Measurements from ENCODE around the gene PCNX4. TPM values are rescaled to one million over a fixed set of nuclear protein-coding genes. Genes with fewer than 3 reads are reported as not detected.
"Not testable (repeated sequence)": the region's sequence is repeated elsewhere in the genome, so short reads cannot be mapped to it uniquely, and the experiment has no call there.

The PCNX4 gene
- total RNA-seq, 2 experiments from 2014 or later: 24.9 to 27.5 TPM

DNA sequence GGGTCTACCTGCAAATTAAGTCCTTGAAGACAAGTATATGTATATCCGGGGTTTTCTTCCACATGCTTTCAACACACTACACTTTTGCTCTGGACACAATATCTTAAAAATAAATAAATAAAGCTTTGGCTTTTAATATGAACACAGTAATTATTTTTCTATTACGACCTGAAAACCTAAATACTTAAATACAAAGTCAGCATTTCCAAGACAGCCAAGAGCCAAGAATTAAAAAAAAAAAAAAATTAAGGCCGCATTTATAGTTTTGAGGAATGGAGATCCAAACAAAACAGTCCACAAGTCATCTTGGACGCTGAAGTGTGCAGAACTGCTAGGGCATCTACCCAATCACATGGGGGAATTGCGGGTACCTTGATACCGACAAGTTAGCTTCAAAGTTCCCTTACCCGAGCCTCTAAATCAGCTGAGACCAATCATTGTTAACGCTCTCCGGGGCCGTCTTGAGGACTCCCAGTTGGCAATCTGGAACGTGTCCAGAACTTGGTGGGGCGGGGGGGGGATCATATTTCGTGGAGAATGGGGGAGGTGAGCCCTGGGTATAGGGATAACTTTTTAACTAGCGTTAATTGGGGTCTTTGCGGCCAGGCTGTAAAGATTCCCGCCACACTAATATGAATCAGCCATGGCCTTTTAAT is 731 bp upstream of the PCNX4 start:
- Mint-ChIP-seq H3K4me3 (peak overlapping the region; percentile 98), H3K27ac (peak overlapping the region; percentile 95), H3K4me1 (ENCODE audit: low read depth) (peaks cover 34% of the 10 kb centered on the region), H3K36me3 (ENCODE audit: low read depth) (peaks cover 8% of the 10 kb centered on the region), H3K27me3 (ENCODE audit: low read depth) (peaks cover 9% of the 10 kb centered on the region), H3K9me3 (no peaks in the 10 kb centered on the region)
- intact Hi-C loops (cut with micrococcal nuclease): loop anchor here (1.0 to 5.0 kb wide), 11 partner anchors 26 to 1671 kb away; partner anchors contain the start of genes DAAM1, JKAMP, L3HYPDH and PPM1A
- CTCF ChIA-PET: interaction anchor here (0.6 to 1.1 kb wide), 3 partner anchors 26 to 75 kb away, joined by 3 to 4 read pairs (median 3); no protein-coding TSS in a partner anchor
- DNase-seq: peak; percentile 33

DNA sequence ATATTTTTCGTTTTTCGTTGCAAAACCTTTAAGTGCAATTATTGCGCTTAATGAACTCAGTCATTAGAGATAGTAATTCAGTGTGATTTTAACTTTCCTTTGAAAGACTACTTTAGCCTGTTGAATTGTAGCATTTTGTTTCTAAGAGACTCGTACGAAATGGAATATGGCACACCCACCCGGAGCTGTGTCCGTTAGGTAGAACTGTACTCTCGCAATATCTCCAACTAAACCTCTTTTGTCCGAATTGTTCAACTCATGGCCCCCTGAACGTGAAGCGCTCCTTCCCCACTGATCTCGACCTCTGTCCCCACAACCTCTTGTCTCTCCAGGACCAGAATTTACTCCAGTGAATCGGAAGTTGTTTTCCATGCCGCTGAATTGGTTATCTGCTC is 800 bp downstream of the PCNX4 start:
- DNase-seq: peak; percentile 12
- peaks cover 34% of the 10 kb centered on the region for H3K4me1 Mint-ChIP-seq (ENCODE audit: low read depth)
- peaks cover 13% of the 10 kb centered on the region for H3K36me3 Mint-ChIP-seq (ENCODE audit: low read depth)
- CTCF ChIA-PET: interaction anchor here (1.4 to 1.6 kb wide), 2 partner anchors 91 to 128 kb away, joined by 3 read pairs; no protein-coding TSS in a partner anchor
- no peaks in the 10 kb centered on the region for H3K9me3 Mint-ChIP-seq
- intact Hi-C loops (cut with micrococcal nuclease): loop anchor here (5.0 kb wide), 2 partner anchors 610 to 1670 kb away; partner anchors contain the start of genes JKAMP, L3HYPDH and SNAPC1
- peaks cover 6% of the 10 kb centered on the region for H3K27me3 Mint-ChIP-seq (ENCODE audit: low read depth)
- H3K27ac Mint-ChIP-seq: peak overlapping the region; percentile 95
- H3K4me3 Mint-ChIP-seq: peak overlapping the region; percentile 98

DNA sequence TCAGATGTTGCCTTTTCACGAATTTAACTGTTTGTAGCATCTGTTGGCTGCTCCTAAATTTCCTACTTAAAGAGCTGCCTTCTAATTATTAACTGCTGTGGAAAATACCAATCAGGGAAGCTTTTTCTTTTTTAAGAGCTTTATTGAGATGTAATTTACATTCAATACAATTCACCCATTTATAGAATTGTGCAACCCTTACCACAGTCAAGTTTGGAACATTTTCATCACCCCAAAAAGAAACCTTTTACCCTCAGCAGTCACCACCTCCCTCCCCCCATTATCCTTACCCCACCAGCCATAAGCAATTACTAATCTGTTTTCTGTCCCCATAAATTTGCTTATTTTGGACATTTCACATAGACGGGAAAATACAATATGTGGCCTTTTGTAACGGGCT is 1.4 kb downstream of the PCNX4 start:
- intact Hi-C loops (cut with micrococcal nuclease): loop anchor here (5.0 kb wide), 2 partner anchors 611 to 1669 kb away; partner anchors contain the start of genes JKAMP, L3HYPDH and SNAPC1
- CTCF ChIA-PET: interaction anchor here (1.4 to 1.6 kb wide), 2 partner anchors 90 to 128 kb away, joined by 3 read pairs; no protein-coding TSS in a partner anchor
- H3K36me3 Mint-ChIP-seq (ENCODE audit: low read depth): peaks cover 18% of the 10 kb centered on the region
- peaks cover 34% of the 10 kb centered on the region for H3K4me1 Mint-ChIP-seq (ENCODE audit: low read depth)
- H3K4me3 Mint-ChIP-seq: peak overlapping the region; percentile 98
- peaks cover 5% of the 10 kb centered on the region for H3K27me3 Mint-ChIP-seq (ENCODE audit: low read depth)
- H3K27ac Mint-ChIP-seq: peak overlapping the region; percentile 95
- no peak for DNase-seq
- H3K9me3 Mint-ChIP-seq: no peaks in the 10 kb centered on the region

DNA sequence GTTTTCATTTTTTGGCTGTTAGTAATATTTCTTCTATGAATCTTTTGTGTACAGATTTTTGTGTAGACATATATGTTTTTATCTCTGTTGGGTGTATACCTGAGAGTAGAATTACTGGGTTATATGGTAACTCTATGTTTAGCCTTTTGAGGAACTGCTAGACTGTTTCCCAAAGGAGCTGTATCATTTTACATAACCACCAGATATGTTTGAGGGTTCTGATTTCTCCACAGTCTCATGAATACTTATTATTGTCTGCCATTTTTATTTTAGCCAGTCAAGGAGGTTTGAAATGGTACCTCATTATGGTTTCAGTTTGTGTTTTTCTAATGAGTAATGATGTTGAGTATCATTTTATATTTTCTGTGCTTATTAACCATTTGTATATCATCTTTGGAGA is 1.9 kb downstream of the PCNX4 start:
- DNase-seq: no peak
- H3K4me3 Mint-ChIP-seq: peak overlapping the region; percentile 98
- intact Hi-C loops (cut with micrococcal nuclease): loop anchor here (5.0 kb wide), 2 partner anchors 611 to 1669 kb away; partner anchors contain the start of genes JKAMP, L3HYPDH and SNAPC1
- peaks cover 21% of the 10 kb centered on the region for H3K36me3 Mint-ChIP-seq (ENCODE audit: low read depth)
- no peaks in the 10 kb centered on the region for H3K9me3 Mint-ChIP-seq
- peaks cover 5% of the 10 kb centered on the region for H3K27me3 Mint-ChIP-seq (ENCODE audit: low read depth)
- H3K27ac Mint-ChIP-seq: peak overlapping the region; percentile 65
- H3K4me1 Mint-ChIP-seq (ENCODE audit: low read depth): peaks cover 37% of the 10 kb centered on the region
- CTCF ChIA-PET: interaction anchor here (1.4 to 1.6 kb wide), 2 partner anchors 90 to 129 kb away, joined by 3 read pairs; no protein-coding TSS in a partner anchor

DNA sequence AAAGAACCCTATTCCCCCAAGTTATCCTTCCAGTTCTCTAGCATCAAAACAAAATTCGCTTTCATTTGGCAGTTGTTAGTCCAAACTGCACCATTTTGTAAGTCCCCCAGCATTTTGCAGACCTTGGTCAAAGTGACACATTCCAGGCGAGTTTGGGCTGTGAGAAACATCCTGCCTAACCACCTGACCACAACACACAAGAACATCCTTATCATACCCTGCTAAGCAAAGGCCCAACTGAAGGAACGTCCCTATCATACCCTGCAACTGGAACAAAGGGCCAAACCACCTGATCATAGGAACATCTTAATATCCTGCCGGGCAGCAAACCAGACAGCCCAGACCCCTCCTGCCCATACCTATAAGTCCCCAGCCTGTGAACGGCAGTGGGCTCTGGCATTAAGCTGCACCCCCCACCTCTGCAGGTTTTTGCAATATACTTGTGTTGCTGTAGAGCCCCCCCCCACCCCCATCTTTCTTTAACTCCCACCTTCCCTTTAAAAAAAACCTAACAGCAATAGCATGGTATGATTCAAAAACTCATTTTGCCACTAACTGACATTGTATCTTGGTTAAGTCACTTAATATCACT is 2.7 kb downstream of the PCNX4 start:
- H3K9me3 Mint-ChIP-seq: no peaks in the 10 kb centered on the region
- DNase-seq: peak; percentile 47
- peaks cover 21% of the 10 kb centered on the region for H3K36me3 Mint-ChIP-seq (ENCODE audit: low read depth)
- intact Hi-C loops (cut with micrococcal nuclease): loop anchor here (5.0 kb wide), 2 partner anchors 612 to 1668 kb away; partner anchors contain the start of genes JKAMP, L3HYPDH and SNAPC1
- CTCF ChIA-PET: no interaction called here
- peak overlapping the region; percentile 98 for H3K4me3 Mint-ChIP-seq
- H3K4me1 Mint-ChIP-seq (ENCODE audit: low read depth): peaks cover 37% of the 10 kb centered on the region
- H3K27ac Mint-ChIP-seq: no peak overlapping the region
- H3K27me3 Mint-ChIP-seq (ENCODE audit: low read depth): peaks cover 5% of the 10 kb centered on the region

DNA sequence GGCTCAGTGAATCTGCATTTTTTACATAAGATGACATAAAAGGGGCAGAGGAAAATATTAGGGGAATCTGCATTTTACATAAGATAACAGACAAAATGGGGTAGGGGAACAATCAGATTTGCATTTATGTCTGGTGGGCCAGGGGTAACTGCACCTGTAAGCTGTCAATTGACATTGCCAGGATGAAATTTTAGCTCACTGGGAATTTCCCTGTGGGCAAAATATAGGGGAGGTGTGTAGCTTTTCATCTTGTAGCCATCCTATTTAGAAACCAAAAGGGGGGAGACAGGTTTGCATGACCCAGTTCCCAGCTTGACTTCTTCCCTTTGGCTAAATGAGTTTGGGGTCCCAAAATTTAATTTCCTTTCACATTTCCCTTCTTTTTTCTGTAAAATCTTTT is 3.5 kb downstream of the PCNX4 start:
- DNase-seq: no peak
- Mint-ChIP-seq H3K27ac (no peak overlapping the region), H3K36me3 (ENCODE audit: low read depth) (peaks cover 26% of the 10 kb centered on the region), H3K4me1 (ENCODE audit: low read depth) (peaks cover 41% of the 10 kb centered on the region), H3K9me3 (no peaks in the 10 kb centered on the region), H3K27me3 (ENCODE audit: low read depth) (no peaks in the 10 kb centered on the region), H3K4me3 (no peak overlapping the region)
- CTCF ChIA-PET: interaction anchor here (0.8 to 1.6 kb wide), 3 partner anchors 22 to 130 kb away, joined by 3 to 5 read pairs (median 5); partner anchors contain the start of gene DHRS7
- intact Hi-C loops (cut with micrococcal nuclease): no loop called here

DNA sequence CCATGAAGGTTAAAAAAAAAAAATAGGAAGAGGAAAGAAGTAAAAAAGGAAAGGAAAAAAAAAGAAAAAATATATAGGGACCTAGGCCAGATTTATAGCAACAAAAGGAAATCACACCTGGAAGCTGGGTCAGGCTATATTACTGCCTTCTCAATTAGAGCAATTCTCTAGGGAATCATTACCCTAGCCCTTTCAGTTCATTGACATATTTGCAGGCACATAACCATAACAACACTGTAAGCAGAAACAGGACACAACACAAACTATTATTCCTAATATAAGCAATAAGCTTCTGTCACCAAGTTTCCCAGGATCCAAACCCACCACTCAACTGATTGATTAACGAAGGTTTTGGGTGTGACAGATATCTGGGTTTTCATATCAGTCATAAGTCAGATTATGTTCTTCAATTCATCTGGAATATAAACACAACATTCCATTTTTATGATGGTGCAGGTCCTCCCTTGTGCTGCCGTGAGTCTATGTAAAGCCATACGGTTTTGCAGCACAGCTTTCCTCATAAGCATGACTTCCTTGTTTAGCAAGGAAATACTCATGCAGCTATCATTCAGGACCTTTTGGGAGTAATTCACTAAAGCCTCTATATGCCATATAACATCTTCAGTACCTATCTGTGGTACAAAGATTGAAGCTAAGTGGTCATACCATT is 4.2 kb downstream of the PCNX4 start:
- Mint-ChIP-seq H3K9me3 (no peaks in the 10 kb centered on the region), H3K27me3 (ENCODE audit: low read depth) (no peaks in the 10 kb centered on the region), H3K4me3 (no peak overlapping the region), H3K36me3 (ENCODE audit: low read depth) (peaks cover 28% of the 10 kb centered on the region), H3K27ac (no peak overlapping the region), H3K4me1 (ENCODE audit: low read depth) (peaks cover 39% of the 10 kb centered on the region)
- DNase-seq: no peak
- intact Hi-C loops (cut with micrococcal nuclease): no loop called here
- CTCF ChIA-PET: interaction anchor here (0.7 to 1.6 kb wide), 5 partner anchors 9 to 131 kb away, joined by 3 to 5 read pairs (median 3); partner anchors contain the start of gene DHRS7

DNA sequence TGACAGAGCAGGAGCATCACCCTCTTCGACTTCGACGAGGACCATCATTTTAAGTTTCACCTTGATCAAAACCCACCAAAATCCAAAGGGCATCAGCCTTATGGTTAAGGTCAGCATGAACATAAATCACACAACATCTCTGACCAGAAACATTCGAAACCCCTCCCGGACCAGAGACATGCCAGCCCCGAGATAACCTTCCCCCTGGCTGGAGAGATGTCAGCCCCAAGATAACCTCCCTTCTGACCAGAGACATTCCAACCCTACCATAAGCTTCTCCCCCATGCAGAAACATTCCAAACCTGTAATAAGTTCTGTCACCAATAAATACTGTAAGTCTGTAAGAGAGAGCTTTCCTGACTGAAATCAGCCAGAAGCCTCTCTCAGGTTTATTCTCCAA is 6.3 kb downstream of the PCNX4 start:
- intact Hi-C loops (cut with micrococcal nuclease): no loop called here
- no peaks in the 10 kb centered on the region for H3K9me3 Mint-ChIP-seq
- no peaks in the 10 kb centered on the region for H3K27me3 Mint-ChIP-seq (ENCODE audit: low read depth)
- peaks cover 48% of the 10 kb centered on the region for H3K4me1 Mint-ChIP-seq (ENCODE audit: low read depth)
- CTCF ChIA-PET: no interaction called here
- no peak overlapping the region for H3K27ac Mint-ChIP-seq
- peaks cover 26% of the 10 kb centered on the region for H3K36me3 Mint-ChIP-seq (ENCODE audit: low read depth)
- no peak overlapping the region for H3K4me3 Mint-ChIP-seq
- no peak for DNase-seq

DNA sequence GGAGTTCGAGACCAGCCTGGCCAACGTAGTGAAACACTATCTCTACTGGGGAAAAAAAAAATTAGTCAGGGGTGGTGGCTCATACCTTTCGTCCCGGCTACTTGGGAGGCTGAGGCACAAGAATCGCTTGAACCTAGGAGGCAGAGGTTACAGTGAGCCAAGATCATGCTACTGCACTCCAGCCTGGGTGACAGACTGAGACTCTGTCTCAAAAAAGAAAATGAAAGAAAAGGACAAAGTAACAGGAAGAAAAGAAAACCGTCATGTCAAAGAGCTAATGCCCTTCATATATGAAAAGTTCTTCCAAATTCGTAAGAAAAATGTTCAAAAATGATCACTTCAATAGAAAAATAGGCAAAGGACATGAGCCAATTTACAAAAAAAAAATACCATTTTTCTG is 8.1 kb downstream of the PCNX4 start:
- H3K27ac Mint-ChIP-seq; DNase-seq; intact Hi-C loops (cut with micrococcal nuclease); H3K4me3 Mint-ChIP-seq; CTCF ChIA-PET; H3K9me3 Mint-ChIP-seq; H3K27me3 Mint-ChIP-seq (ENCODE audit: low read depth): not testable (repeated sequence)
- Mint-ChIP-seq H3K36me3 (ENCODE audit: low read depth) (peaks cover 33% of the 10 kb centered on the region), H3K4me1 (ENCODE audit: low read depth) (peaks cover 34% of the 10 kb centered on the region)

DNA sequence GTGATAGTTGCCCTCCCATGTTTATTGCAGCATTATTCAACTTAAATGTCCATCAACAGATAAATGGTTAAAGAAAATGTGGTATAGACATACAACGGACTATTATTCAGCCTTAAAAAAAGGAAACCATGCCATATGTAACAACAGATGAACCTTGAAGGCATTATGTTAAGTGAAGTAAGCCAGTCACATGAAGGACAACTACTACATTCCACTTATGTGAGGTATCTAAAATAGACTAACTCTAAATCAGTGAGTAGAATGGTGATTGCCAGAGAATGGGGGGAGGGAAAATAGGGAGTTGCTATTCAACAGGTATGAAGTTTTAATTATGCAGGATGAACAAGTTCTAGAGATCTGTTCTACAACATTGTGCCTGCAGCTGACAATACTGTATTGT is 10.1 kb downstream of the PCNX4 start:
- Mint-ChIP-seq H3K4me1 (ENCODE audit: low read depth) (peaks cover 22% of the 10 kb centered on the region), H3K27me3 (ENCODE audit: low read depth) (no peaks in the 10 kb centered on the region), H3K27ac (no peak overlapping the region), H3K9me3 (peaks cover 2% of the 10 kb centered on the region), H3K36me3 (ENCODE audit: low read depth) (peaks cover 31% of the 10 kb centered on the region), H3K4me3 (no peak overlapping the region)
- intact Hi-C loops (cut with micrococcal nuclease): no loop called here
- DNase-seq: no peak
- CTCF ChIA-PET: interaction anchor here (0.9 kb wide), 1 partner anchor 137 kb away, joined by 4 read pairs; no protein-coding TSS in a partner anchor

DNA sequence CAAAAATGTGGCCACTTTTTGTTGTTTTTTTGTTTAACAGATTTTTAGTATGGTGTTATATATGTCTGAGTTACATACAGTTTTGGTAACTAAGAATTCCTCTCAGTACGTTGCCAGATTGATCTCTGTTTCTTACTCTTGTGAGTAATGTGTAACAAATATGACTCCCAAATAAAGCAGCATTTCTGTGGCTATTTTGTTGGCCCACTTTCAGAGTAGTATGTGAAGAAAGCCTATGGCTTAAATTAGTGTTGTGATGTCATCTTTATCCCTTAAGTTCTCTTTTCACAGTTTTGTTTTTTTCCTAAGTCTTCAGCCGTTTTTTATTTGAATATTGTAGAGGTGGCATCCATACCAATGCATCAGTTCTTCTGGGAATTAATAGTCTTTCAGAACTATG is 10.7 kb downstream of the PCNX4 start:
- Mint-ChIP-seq H3K27me3 (ENCODE audit: low read depth) (no peaks in the 10 kb centered on the region), H3K4me3 (no peak overlapping the region), H3K4me1 (ENCODE audit: low read depth) (peaks cover 22% of the 10 kb centered on the region), H3K27ac (no peak overlapping the region), H3K9me3 (peaks cover 2% of the 10 kb centered on the region), H3K36me3 (ENCODE audit: low read depth) (peaks cover 25% of the 10 kb centered on the region)
- intact Hi-C loops (cut with micrococcal nuclease): no loop called here
- CTCF ChIA-PET: no interaction called here
- DNase-seq: no peak

DNA sequence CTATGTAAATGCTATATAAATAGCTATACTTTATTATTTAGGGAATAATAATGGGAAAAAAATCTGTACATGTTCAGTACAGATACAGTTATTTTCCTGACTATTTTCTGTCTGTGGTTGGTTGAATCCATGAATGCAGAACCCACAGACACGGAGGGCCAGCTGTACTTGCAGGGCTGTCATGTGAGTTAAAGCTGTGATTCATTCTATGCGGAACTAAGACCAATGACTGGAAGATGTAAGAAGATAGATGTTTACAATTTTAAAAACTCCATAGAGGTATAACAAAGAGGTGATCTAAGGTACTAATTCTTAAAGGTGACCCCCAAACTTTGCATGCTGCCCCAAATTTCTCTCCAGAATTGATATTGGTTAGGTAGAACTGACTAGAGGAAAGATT is 14.6 kb downstream of the PCNX4 start:
- Mint-ChIP-seq H3K27ac (no peak overlapping the region), H3K9me3 (peaks cover 2% of the 10 kb centered on the region), H3K27me3 (ENCODE audit: low read depth) (no peaks in the 10 kb centered on the region), H3K36me3 (ENCODE audit: low read depth) (peaks cover 27% of the 10 kb centered on the region), H3K4me3 (no peak overlapping the region), H3K4me1 (ENCODE audit: low read depth) (peaks cover 23% of the 10 kb centered on the region)
- no peak for DNase-seq
- intact Hi-C loops (cut with micrococcal nuclease): no loop called here
- CTCF ChIA-PET: interaction anchor here (1.6 kb wide), 1 partner anchor 78 kb away, joined by 5 read pairs; no protein-coding TSS in a partner anchor
